ENCODE data around the gene OR6C2. TPM values are rescaled to one million over a fixed set of nuclear protein-coding genes. Genes with fewer than 3 reads are reported as not detected.

The OR6C2 gene
- polyA plus RNA-seq, 1 experiment = not detected

GRCh38 chr12:55499231-55499630 lies 55.4 kb downstream of the OR6C2 start:
- TF ChIP-seq, protein P1, sequence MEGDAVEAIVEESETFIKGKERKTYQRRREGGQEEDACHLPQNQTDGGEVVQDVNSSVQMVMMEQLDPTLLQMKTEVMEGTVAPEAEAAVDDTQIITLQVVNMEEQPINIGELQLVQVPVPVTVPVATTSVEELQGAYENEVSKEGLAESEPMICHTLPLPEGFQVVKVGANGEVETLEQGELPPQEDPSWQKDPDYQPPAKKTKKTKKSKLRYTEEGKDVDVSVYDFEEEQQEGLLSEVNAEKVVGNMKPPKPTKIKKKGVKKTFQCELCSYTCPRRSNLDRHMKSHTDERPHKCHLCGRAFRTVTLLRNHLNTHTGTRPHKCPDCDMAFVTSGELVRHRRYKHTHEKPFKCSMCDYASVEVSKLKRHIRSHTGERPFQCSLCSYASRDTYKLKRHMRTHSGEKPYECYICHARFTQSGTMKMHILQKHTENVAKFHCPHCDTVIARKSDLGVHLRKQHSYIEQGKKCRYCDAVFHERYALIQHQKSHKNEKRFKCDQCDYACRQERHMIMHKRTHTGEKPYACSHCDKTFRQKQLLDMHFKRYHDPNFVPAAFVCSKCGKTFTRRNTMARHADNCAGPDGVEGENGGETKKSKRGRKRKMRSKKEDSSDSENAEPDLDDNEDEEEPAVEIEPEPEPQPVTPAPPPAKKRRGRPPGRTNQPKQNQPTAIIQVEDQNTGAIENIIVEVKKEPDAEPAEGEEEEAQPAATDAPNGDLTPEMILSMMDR (IDR thresholded peaks at IDR 0.05; ENCODE audit: insufficient read depth, low read depth, low read length) = no peak
- DNase-seq (ENCODE audit: low read depth) = no peak
- CTCF ChIA-PET = no interaction called here
- H3K27me3 ChIP-seq (ENCODE audit: control insufficient read depth, insufficient read depth, low read length) = no peaks in the 10 kb centered on the region
- POLR2A ChIA-PET = no interaction called here
- no peaks in the 10 kb centered on the region for H3K36me3 ChIP-seq (ENCODE audit: control insufficient read depth, insufficient read depth, low read length)
- no peak overlapping the region for H3K4me3 ChIP-seq (ENCODE audit: low read depth, low read length)

DNA sequence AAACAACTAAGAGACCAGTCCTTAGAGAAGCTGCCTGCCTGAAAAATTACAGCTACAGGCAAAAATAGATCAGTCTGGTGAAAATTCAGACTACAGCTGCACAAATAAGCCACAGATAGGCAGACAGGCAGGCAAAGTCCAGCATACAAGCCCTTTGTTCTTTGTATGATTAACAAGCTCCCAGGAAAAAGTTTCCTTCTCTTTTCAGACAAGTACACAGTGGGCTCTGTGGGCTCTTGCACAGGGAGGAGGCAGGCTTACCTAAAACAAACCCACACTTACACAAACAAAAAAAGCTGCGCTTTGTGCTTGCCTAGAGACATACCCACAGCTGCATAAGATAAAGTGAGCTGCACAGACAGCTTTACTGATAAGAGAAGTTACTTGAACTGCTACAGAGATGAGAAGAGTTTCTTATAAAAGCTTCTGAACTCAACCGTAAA lies 56.0 kb downstream of the OR6C2 start:
- Histone ChIP-seq H3K36me3 (ENCODE audit: control insufficient read depth, insufficient read depth, low read length) (no peaks in the 10 kb centered on the region), H3K4me3 (ENCODE audit: low read depth, low read length) (no peak overlapping the region), H3K27me3 (ENCODE audit: control insufficient read depth, insufficient read depth, low read length) (no peaks in the 10 kb centered on the region)
- no peak for DNase-seq (ENCODE audit: low read depth)
- POLR2A ChIA-PET = no interaction called here
- TF ChIP-seq, protein P1 (IDR thresholded peaks at IDR 0.05; ENCODE audit: insufficient read depth, low read depth, low read length) = no peak
- CTCF ChIA-PET = no interaction called here

DNA sequence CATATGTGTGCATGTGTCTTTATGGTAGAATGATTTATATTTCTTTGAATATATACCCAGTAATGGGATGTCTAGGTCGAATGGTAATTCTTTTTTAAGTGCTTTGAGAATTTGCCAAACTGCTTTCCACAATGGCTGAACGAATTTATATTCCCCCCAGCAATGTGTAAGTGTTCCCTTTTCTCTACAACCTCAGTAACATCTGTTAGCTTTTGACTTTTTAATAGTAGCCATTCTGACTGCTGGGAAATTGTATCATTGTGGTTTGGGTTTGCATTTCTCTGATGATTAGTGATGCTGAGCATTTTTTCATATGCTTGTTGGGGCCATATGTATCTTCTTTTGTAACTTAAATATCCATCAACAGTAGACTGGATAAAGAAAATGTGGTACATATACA lies 57.7 kb downstream of the OR6C2 start:
- TF ChIP-seq, protein P1 (IDR thresholded peaks at IDR 0.05; ENCODE audit: insufficient read depth, low read depth, low read length) = no peak
- ChIA-PET CTCF (no interaction called here), POLR2A (no interaction called here)
- DNase-seq (ENCODE audit: low read depth) = no peak
- no peak overlapping the region for H3K4me3 ChIP-seq (ENCODE audit: low read depth, low read length)
- no peaks in the 10 kb centered on the region for H3K27me3 ChIP-seq (ENCODE audit: control insufficient read depth, insufficient read depth, low read length)
- H3K36me3 ChIP-seq (ENCODE audit: control insufficient read depth, insufficient read depth, low read length) = no peaks in the 10 kb centered on the region

Other genes with a start within 250 kb of the OR6C2 start
- gene OR10A7, start 223.1 kb upstream of the OR6C2 start, polyA plus RNA-seq (2011; rRNA removed) = not detected in 2 replicates
- gene OR6C74, start 199.5 kb upstream of the OR6C2 start, polyA plus RNA-seq (2011; rRNA removed) = not detected in 2 replicates
- gene OR6C6, start 147.5 kb upstream of the OR6C2 start, polyA plus RNA-seq (2011; rRNA removed) = not detected in 2 replicates
- gene OR6C1, start 129.7 kb upstream of the OR6C2 start, polyA plus RNA-seq (2011; rRNA removed) = not detected in 2 replicates
- gene OR6C3, start 113.3 kb upstream of the OR6C2 start, polyA plus RNA-seq (2011; rRNA removed) = not detected in 2 replicates
- not detected in 2 replicates for gene OR6C75, start 81.1 kb upstream of the OR6C2 start, polyA plus RNA-seq (2011; rRNA removed)
- gene OR6C65, start 43.5 kb upstream of the OR6C2 start, polyA plus RNA-seq (2011; rRNA removed) = not detected in 2 replicates
- gene OR6C76, start 17.8 kb upstream of the OR6C2 start, polyA plus RNA-seq (2011; rRNA removed) = not detected in 2 replicates
- not detected in 2 replicates for gene OR6C70, start 26.1 kb downstream of the OR6C2 start, polyA plus RNA-seq (2011; rRNA removed)
- not detected in 2 replicates for gene OR6C68, start 48.3 kb downstream of the OR6C2 start, polyA plus RNA-seq (2011; rRNA removed)
- not detected in 2 replicates for gene OR6C4, start 105.5 kb downstream of the OR6C2 start, polyA plus RNA-seq (2011; rRNA removed)
- gene OR2AP1, start 128.4 kb downstream of the OR6C2 start, polyA plus RNA-seq (2011; rRNA removed) = not detected in 2 replicates
- gene OR10P1, start 192.8 kb downstream of the OR6C2 start, polyA plus RNA-seq (2011; rRNA removed) = not detected in 2 replicates